ENCODE data around the gene SEPTIN6.

Gene SEPTIN6

DNA sequence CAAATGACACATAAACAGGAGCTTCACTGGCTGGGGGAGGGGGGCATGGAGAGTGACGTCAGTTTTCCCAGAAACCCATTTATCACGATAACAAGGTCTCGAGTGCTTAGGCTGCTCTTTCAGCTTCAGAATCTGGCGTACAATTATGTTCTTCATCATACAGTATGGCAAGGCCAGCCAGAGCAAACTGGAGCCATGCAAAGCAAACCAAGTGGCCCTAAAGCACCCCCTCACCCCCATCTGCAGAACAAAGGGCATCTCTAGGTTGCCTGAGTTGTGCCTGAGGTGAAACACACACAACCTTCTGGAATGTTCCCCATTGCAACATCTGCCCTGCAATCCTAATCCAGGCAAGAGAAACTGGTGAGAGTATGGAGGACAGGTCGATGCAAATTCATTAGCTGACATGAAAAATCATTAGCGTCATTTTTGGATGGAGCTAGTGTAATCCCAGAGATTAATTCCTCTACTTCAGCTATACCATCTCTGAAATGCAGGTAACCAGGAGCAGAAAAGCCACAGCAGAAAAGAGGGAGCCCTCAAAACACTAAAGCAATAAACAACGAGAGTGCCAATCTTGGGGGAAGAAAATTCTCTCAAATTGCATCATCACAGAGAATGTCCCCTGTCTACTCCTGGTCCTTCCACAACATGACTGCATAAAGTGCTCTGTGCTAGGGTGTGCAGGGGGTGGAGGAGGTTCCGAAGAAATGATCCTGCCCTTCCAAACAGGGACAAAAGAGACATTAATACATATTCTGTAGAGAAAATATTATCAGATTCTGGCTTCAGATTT lies 1.8 kb downstream of the SEPTIN6 start:
- CTCF ChIA-PET = interaction anchor here (0.6 to 1.6 kb wide), 7 partner anchors 34 to 174 kb away, joined by 3 to 6 read pairs (median 4); partner anchors contain the start of gene STEEP1
- TF ChIP-seq ZNF426 (tag by site-specific recombination; IDR thresholded peaks at IDR 0.05) (no peak), ZNF660 (tag by site-specific recombination; IDR thresholded peaks at IDR 0.05) (no peak), KLF7 (tag by site-specific recombination; IDR thresholded peaks at IDR 0.05; ENCODE audit: borderline replicate concordance) (no peak), ZNF768 (tag by site-specific recombination; IDR thresholded peaks at IDR 0.05) (no peak), ZNF19 (tag by site-specific recombination; IDR thresholded peaks at IDR 0.05; ENCODE audit: low read depth) (no peak), REPIN1 (tag by site-specific recombination; IDR thresholded peaks at IDR 0.05; ENCODE audit: low read depth) (no peak), ZNF777 (tag by site-specific recombination; IDR thresholded peaks at IDR 0.05; ENCODE audit: borderline replicate concordance) (no peak), MEIS1 (CRISPR knock-in tag; IDR thresholded peaks at IDR 0.05; ENCODE audit: borderline replicate concordance) (no peak), SP3 (tag by site-specific recombination; IDR thresholded peaks at IDR 0.05) (no peak), WT1 (tag by site-specific recombination; IDR thresholded peaks at IDR 0.05) (no peak), ZNF76 (tag by site-specific recombination; IDR thresholded peaks at IDR 0.05; ENCODE audit: borderline replicate concordance, low read depth) (peak; percentile 47; the same call in 1 of the 2 replicates), ZNF600 (tag by site-specific recombination; IDR thresholded peaks at IDR 0.05) (no peak; the same call in 1 of the 2 replicates), GFI1B (tag by site-specific recombination; IDR thresholded peaks at IDR 0.05) (no peak), ZNF529 (tag by site-specific recombination; IDR thresholded peaks at IDR 0.05; ENCODE audit: insufficient replicate concordance) (no peak), HOXD13 (CRISPR knock-in tag; IDR thresholded peaks at IDR 0.05; ENCODE audit: borderline replicate concordance) (no peak), ZNF416 (tag by site-specific recombination; IDR thresholded peaks at IDR 0.05) (no peak), OSR2 (tag by site-specific recombination; IDR thresholded peaks at IDR 0.05) (no peak), ZFP69B (tag by site-specific recombination; IDR thresholded peaks at IDR 0.05) (no peak), ZFP3 (tag by site-specific recombination; IDR thresholded peaks at IDR 0.05; ENCODE audit: low read depth) (no peak), ZNF157 (tag by site-specific recombination; IDR thresholded peaks at IDR 0.05) (no peak), ZNF501 (tag by site-specific recombination; IDR thresholded peaks at IDR 0.05) (no peak), HOXA7 (CRISPR knock-in tag; IDR thresholded peaks at IDR 0.05; ENCODE audit: borderline replicate concordance) (no peak), YY2 (tag by site-specific recombination; IDR thresholded peaks at IDR 0.05) (no peak), ZNF792 (tag by site-specific recombination; IDR thresholded peaks at IDR 0.05) (no peak), KLF16 (tag by site-specific recombination; IDR thresholded peaks at IDR 0.05) (no peak), ZBTB1 (tag by site-specific recombination; IDR thresholded peaks at IDR 0.05) (no peak), YY1 (tag by site-specific recombination; IDR thresholded peaks at IDR 0.05) (no peak), FEZF1 (tag by site-specific recombination; IDR thresholded peaks at IDR 0.05) (peak; percentile 39; the same call in 1 of the 2 replicates)
- TF ChIP-seq, protein P1, sequence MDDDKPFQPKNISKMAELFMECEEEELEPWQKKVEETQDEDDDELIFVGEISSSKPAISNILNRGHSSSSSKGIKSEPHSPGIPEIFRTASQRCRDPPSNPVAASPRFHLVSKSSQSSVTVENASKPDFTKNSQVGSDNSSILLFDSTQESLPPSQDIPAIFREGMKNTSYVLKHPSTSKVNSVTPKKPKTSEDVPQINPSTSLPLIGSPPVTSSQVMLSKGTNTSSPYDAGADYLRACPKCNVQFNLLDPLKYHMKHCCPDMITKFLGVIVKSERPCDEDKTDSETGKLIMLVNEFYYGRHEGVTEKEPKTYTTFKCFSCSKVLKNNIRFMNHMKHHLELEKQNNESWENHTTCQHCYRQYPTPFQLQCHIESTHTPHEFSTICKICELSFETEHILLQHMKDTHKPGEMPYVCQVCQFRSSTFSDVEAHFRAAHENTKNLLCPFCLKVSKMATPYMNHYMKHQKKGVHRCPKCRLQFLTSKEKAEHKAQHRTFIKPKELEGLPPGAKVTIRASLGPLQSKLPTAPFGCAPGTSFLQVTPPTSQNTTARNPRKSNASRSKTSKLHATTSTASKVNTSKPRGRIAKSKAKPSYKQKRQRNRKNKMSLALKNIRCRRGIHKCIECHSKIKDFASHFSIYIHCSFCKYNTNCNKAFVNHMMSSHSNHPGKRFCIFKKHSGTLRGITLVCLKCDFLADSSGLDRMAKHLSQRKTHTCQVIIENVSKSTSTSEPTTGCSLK (tag by site-specific recombination; IDR thresholded peaks at IDR 0.05) = no peak
- TF ChIP-seq, protein P2, sequence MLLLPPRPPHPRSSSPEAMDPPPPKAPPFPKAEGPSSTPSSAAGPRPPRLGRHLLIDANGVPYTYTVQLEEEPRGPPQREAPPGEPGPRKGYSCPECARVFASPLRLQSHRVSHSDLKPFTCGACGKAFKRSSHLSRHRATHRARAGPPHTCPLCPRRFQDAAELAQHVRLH (tag by site-specific recombination; IDR thresholded peaks at IDR 0.05) = no peak
- TF ChIP-seq, protein P3, sequence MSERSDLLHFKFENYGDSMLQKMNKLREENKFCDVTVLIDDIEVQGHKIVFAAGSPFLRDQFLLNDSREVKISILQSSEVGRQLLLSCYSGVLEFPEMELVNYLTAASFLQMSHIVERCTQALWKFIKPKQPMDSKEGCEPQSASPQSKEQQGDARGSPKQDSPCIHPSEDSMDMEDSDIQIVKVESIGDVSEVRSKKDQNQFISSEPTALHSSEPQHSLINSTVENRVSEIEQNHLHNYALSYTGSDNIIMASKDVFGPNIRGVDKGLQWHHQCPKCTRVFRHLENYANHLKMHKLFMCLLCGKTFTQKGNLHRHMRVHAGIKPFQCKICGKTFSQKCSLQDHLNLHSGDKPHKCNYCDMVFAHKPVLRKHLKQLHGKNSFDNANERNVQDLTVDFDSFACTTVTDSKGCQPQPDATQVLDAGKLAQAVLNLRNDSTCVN (tag by site-specific recombination; optimal IDR thresholded peaks at IDR 0.05) = no peak
- TF ChIP-seq, protein P4, sequence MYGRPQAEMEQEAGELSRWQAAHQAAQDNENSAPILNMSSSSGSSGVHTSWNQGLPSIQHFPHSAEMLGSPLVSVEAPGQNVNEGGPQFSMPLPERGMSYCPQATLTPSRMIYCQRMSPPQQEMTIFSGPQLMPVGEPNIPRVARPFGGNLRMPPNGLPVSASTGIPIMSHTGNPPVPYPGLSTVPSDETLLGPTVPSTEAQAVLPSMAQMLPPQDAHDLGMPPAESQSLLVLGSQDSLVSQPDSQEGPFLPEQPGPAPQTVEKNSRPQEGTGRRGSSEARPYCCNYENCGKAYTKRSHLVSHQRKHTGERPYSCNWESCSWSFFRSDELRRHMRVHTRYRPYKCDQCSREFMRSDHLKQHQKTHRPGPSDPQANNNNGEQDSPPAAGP (tag by site-specific recombination; IDR thresholded peaks at IDR 0.05) = no peak
- TF ChIP-seq, protein P5, sequence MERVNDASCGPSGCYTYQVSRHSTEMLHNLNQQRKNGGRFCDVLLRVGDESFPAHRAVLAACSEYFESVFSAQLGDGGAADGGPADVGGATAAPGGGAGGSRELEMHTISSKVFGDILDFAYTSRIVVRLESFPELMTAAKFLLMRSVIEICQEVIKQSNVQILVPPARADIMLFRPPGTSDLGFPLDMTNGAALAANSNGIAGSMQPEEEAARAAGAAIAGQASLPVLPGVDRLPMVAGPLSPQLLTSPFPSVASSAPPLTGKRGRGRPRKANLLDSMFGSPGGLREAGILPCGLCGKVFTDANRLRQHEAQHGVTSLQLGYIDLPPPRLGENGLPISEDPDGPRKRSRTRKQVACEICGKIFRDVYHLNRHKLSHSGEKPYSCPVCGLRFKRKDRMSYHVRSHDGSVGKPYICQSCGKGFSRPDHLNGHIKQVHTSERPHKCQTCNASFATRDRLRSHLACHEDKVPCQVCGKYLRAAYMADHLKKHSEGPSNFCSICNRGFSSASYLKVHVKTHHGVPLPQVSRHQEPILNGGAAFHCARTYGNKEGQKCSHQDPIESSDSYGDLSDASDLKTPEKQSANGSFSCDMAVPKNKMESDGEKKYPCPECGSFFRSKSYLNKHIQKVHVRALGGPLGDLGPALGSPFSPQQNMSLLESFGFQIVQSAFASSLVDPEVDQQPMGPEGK (tag by site-specific recombination; IDR thresholded peaks at IDR 0.05) = peak; percentile 43; the same call in 1 of the 2 replicates

More for the DNA sequence above, 1.8 kb downstream of the SEPTIN6 start:
- POLR2A ChIA-PET = interaction anchor here (0.5 to 1.9 kb wide), 6 partner anchors 10 to 180 kb away, joined by 3 to 13 read pairs (median 4); partner anchors contain the start of gene SOWAHD
- H3K4me1 ChIP-seq (ENCODE audit: control insufficient read depth, insufficient read depth, low read length) = peaks cover 8% of the 10 kb centered on the region; the same call in 1 of the 2 replicates
- no peaks in the 10 kb centered on the region for H3K9me3 ChIP-seq (ENCODE audit: control insufficient read depth, insufficient read depth, low read depth, low read length)
- no peak overlapping the region for H3K4me3 ChIP-seq (ENCODE audit: low read depth, low read length)
- no peak overlapping the region for H3K27ac ChIP-seq (ENCODE audit: extremely low read depth, low read depth, low read length)
- H3K36me3 ChIP-seq (ENCODE audit: control insufficient read depth in 2 of 2, insufficient read depth in 1 of 2, low read length in 2 of 2) = no peaks in the 10 kb centered on the region

Data from HEK293 (cell line).